Panc1 (cell line): ENCODE measurements around the gene BUD31. TPM values are rescaled to one million over a fixed set of nuclear protein-coding genes. Genes with fewer than 3 reads are reported as not detected.

Source experiments
- ATAC-seq: fragments of 200-7000 bp; cut with Tn5 transposase; 2 replicates; pipeline ENCODE4 v1.9.1; 2020; ENCODE audit warnings: mild to moderate bottlenecking, moderate library complexity
- BruUV-seq: library from RNA; stranded (reverse); fragments of 400-500 nt; replicated peaks from 2 replicates; lab custom pipeline; 2021; lab: Mats Ljungman, UMichigan
- CTCF ChIA-PET: fragments of 300-600 bp; sonication (Branson Sonifier 250); formaldehyde crosslinking; loops from one replicate; lab custom pipeline; 2022; ENCODE audit warnings: antibody characterized with exemption; lab: Charles Lee
- POLR2A ChIA-PET: fragments of 300-600 bp; sonication (Branson Sonifier 250); formaldehyde crosslinking; loops from one replicate; lab custom pipeline; 2022; ENCODE audit warnings: antibody characterized with exemption; lab: Charles Lee
- DNase-seq: peaks from one replicate; pipeline ENCODE4 v3.0.0-alpha.2; 2010; ENCODE audit warnings: low read depth, low spot score
- H3K27ac ChIP-seq: 2 replicates; pipeline ENCODE4 v1.5.1; 2011; ENCODE audit warnings: mild to moderate bottlenecking, low read length, inconsistent platforms
- H3K27me3 ChIP-seq: fragments of 200-500 bp; sonication (Bioruptor generic); 2 replicates; pipeline ENCODE4 v1.6.0; 2014; ENCODE audit warnings: low read length, inconsistent platforms; ENCODE audit not compliant: control insufficient read depth, insufficient read depth
- H3K36me3 ChIP-seq: fragments of 200-500 bp; sonication (Bioruptor generic); 2 replicates; pipeline ENCODE4 v1.5.1; 2014; ENCODE audit warnings: inconsistent platforms, mild to moderate bottlenecking, low read length, moderate library complexity; ENCODE audit not compliant: control insufficient read depth, insufficient read depth
- H3K4me1 ChIP-seq: 2 replicates; pipeline ENCODE4 v1.5.1; 2011; ENCODE audit warnings: inconsistent platforms, mild to moderate bottlenecking, low read length, moderate library complexity; ENCODE audit not compliant: control insufficient read depth, insufficient read depth
- H3K4me3 ChIP-seq, 2 experiments: 2 replicates each; pipeline ENCODE4 v1.5.1; 2011 to 2012; ENCODE audit warnings: low read depth in 2 of 2, low read length in 2 of 2, mild to moderate bottlenecking in 2 of 2, inconsistent platforms in 1 of 2, moderate library complexity in 1 of 2
- H3K9me3 ChIP-seq: fragments of 200-500 bp; sonication (Bioruptor generic); 2 replicates; pipeline ENCODE4 v1.5.1; 2014; ENCODE audit warnings: low read depth, mild to moderate bottlenecking, inconsistent platforms, low read length, moderate library complexity; ENCODE audit not compliant: control insufficient read depth, insufficient read depth
- POLR2AphosphoS5 ChIP-seq: IDR thresholded peaks from 2 replicates; pipeline ENCODE4 v1.6.1; 2012; ENCODE audit warnings: mild to moderate bottlenecking, low read depth, low read length, moderate library complexity
- SIN3A ChIP-seq: IDR thresholded peaks from 2 replicates; pipeline ENCODE4 v1.6.1; 2012; ENCODE audit warnings: low read depth, mild to moderate bottlenecking, low read length, moderate library complexity, borderline replicate concordance; ENCODE audit not compliant: insufficient read depth
- TCF7L2 ChIP-seq: IDR thresholded peaks from 2 replicates; pipeline ENCODE4 v1.6.1; 2011; ENCODE audit warnings: mild to moderate bottlenecking, low read depth, low read length, inconsistent platforms
- in situ Hi-C: cut with HindIII; loops from 2 replicates; pipeline ENCODE4 v1.10.0; 2016; ENCODE audit warnings: low sequenced_read_pairs, low pct_unique_long_range_greater_than_20kb
- intact Hi-C: fragments of 100-400 bp; cut with micrococcal nuclease; formaldehyde crosslinking; loops from one replicate; pipeline ENCODE4 v1.10.0; 2022; ENCODE audit not compliant: unreplicated experiment
- total RNA-seq: library from RNA; stranded (reverse); gene quantifications from one replicate; pipeline ENCODE4 v1.2.1, GENCODE V29; 2021; ENCODE audit not compliant: unreplicated experiment
- TF ChIP-seq, protein P1 (sequence below): fragments of 450-650 bp; IDR thresholded peaks from 2 replicates; pipeline ENCODE4 v1.5.1; 2017; ENCODE audit warnings: mild to moderate bottlenecking
- TF ChIP-seq, protein P2 (sequence below), 2 experiments: IDR thresholded peaks; 2 replicates each; pipeline ENCODE4 v1.6.1; 2011 to 2012; ENCODE audit warnings: low read depth in 2 of 2, control low read depth in 1 of 2, low read length in 1 of 2, mild to moderate bottlenecking in 1 of 2, moderate library complexity in 1 of 2; ENCODE audit not compliant: insufficient read depth in 1 of 2

BUD31 gene
- total RNA-seq, 1 experiment from 2014 or later = 179 TPM

DNA sequence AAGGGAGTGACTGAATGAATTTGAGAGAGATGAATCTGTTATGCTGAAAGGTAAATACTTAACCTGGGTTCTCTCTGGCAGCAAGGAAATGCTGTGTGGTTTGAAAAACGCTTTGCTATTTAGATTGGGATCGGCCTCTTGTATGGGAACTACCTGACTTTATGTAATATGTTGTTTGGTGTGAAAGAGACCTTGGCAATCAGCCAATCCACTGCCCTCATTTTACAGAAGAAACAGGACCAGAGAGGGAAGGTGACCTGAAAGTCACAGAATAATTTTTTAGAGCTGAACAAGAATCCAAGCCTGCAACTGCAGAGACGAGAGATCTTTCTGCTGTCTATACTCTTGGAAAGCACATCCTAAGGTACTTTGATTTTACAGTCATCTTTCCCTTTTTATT is 1.0 kb downstream of the BUD31 start:
- intact Hi-C loops (no loop called here), in situ Hi-C loops (no loop called here)
- H3K9me3 ChIP-seq = no peaks in the 10 kb centered on the region
- TF ChIP-seq TCF7L2 (no peak), SIN3A (no peak), POLR2AphosphoS5 (no peak)
- TF ChIP-seq, protein P1, sequence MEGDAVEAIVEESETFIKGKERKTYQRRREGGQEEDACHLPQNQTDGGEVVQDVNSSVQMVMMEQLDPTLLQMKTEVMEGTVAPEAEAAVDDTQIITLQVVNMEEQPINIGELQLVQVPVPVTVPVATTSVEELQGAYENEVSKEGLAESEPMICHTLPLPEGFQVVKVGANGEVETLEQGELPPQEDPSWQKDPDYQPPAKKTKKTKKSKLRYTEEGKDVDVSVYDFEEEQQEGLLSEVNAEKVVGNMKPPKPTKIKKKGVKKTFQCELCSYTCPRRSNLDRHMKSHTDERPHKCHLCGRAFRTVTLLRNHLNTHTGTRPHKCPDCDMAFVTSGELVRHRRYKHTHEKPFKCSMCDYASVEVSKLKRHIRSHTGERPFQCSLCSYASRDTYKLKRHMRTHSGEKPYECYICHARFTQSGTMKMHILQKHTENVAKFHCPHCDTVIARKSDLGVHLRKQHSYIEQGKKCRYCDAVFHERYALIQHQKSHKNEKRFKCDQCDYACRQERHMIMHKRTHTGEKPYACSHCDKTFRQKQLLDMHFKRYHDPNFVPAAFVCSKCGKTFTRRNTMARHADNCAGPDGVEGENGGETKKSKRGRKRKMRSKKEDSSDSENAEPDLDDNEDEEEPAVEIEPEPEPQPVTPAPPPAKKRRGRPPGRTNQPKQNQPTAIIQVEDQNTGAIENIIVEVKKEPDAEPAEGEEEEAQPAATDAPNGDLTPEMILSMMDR = no peak
- TF ChIP-seq, protein P2, sequence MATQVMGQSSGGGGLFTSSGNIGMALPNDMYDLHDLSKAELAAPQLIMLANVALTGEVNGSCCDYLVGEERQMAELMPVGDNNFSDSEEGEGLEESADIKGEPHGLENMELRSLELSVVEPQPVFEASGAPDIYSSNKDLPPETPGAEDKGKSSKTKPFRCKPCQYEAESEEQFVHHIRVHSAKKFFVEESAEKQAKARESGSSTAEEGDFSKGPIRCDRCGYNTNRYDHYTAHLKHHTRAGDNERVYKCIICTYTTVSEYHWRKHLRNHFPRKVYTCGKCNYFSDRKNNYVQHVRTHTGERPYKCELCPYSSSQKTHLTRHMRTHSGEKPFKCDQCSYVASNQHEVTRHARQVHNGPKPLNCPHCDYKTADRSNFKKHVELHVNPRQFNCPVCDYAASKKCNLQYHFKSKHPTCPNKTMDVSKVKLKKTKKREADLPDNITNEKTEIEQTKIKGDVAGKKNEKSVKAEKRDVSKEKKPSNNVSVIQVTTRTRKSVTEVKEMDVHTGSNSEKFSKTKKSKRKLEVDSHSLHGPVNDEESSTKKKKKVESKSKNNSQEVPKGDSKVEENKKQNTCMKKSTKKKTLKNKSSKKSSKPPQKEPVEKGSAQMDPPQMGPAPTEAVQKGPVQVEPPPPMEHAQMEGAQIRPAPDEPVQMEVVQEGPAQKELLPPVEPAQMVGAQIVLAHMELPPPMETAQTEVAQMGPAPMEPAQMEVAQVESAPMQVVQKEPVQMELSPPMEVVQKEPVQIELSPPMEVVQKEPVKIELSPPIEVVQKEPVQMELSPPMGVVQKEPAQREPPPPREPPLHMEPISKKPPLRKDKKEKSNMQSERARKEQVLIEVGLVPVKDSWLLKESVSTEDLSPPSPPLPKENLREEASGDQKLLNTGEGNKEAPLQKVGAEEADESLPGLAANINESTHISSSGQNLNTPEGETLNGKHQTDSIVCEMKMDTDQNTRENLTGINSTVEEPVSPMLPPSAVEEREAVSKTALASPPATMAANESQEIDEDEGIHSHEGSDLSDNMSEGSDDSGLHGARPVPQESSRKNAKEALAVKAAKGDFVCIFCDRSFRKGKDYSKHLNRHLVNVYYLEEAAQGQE (IDR thresholded peaks at IDR 0.05; ENCODE audit: insufficient read depth in 1 of 2, low read depth in 2 of 2, low read length in 1 of 2) = no peak
- ATAC-seq = no peak
- H3K4me3 ChIP-seq = peak overlapping the region; percentile 96 to 100
- BruUV-seq = no TSS peak
- no peak for DNase-seq
- CTCF ChIA-PET = no interaction called here
- H3K36me3 ChIP-seq = peaks cover 28% of the 10 kb centered on the region
- POLR2A ChIA-PET = interaction anchor here (0.7 kb wide), 1 partner anchor 39 kb away, joined by 3 read pairs; no protein-coding TSS in a partner anchor
- no peaks in the 10 kb centered on the region for H3K27me3 ChIP-seq
- peak overlapping the region; percentile 98 for H3K27ac ChIP-seq
- H3K4me1 ChIP-seq = peaks cover 19% of the 10 kb centered on the region

DNA sequence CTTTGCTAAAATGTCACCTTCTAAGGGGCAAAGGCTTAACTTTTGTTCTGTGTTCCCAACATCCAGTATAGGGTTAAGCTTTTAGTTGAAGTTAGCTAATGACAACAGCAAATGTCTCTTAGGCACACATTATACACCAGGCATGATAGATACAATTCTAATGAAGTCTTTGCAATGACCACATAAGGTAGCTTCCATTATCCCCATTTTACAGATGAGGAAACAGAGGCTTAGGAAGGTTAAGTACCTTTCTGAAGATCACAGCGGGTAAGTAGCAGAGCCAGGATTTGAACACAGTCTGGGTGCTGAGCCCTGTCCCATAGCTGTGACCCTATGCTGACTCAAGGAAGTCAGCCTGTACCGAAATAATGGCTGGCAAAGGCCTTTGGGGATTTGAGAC is 1.9 kb downstream of the BUD31 start:
- Histone ChIP-seq H3K27ac (no peak overlapping the region), H3K4me1 (peaks cover 19% of the 10 kb centered on the region), H3K27me3 (no peaks in the 10 kb centered on the region), H3K9me3 (no peaks in the 10 kb centered on the region), H3K4me3 (peak overlapping the region in 1 of 2 experiments; percentile 96; a peak in 2 of 4 replicates), H3K36me3 (peaks cover 28% of the 10 kb centered on the region)
- in situ Hi-C loops = no loop called here
- DNase-seq (no peak), ATAC-seq (no peak)
- TF ChIP-seq TCF7L2 (no peak), SIN3A (no peak), POLR2AphosphoS5 (no peak)
- TF ChIP-seq, protein P1 = no peak
- TF ChIP-seq, protein P2 (IDR thresholded peaks at IDR 0.05; ENCODE audit: insufficient read depth in 1 of 2, low read depth in 2 of 2, low read length in 1 of 2) = no peak
- ChIA-PET CTCF (no interaction called here), POLR2A (interaction anchor here (0.5 kb wide), 1 partner anchor 292 kb away, joined by 11 read pairs; no protein-coding TSS in a partner anchor)
- intact Hi-C loops = no loop called here
- BruUV-seq = TSS peak; percentile 65
